IPS-18c (cell line): ENCODE results near the gene CLEC16A.
"Not testable (repeated sequence)": the region's sequence is repeated elsewhere in the genome, so short reads cannot be mapped to it uniquely, and the experiment has no call there.

Source experiments
- H3K4me3 ChIP-seq: 2 replicates; pipeline ENCODE4 v1.7.0; 2013; ENCODE audit warnings: low read depth, mild to moderate bottlenecking, low read length, moderate library complexity; ENCODE audit not compliant: insufficient read depth
- H3K9me3 ChIP-seq: one replicate; pipeline ENCODE4 v1.6.1; 2013; ENCODE audit warnings: mild to moderate bottlenecking, low read length, moderate library complexity; ENCODE audit not compliant: control insufficient read depth, insufficient read depth

CLEC16A gene

DNA sequence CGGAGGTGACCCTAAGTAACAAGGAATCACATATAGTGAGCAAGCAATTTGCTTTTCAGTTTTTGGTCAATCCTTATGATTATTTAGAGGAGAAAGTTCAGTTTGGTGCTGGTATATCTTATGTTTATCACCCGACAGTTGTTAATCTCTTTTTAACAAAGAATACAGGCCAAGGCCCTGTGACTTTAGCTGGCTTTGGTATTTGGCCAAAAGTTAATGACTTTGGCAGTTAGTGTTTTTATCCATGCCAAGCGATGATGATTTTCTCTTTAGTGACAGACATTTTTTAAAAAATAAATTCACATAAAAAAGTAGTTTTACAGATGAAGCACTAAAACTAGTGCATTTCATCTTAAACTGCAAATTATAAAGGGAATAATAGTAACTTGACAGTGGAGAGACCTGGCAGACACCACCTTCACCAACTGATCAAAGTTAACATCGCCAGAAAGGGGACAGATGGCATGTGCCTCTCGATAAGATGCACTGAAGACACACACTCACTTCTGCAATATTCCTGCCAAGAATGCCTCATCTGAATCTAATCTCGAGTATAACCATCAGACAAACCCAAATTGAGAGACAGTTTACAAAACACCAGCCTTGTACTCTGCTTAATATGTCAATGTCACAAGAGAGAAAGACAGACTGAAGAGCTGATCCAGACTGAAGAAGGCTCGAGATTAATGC lies 9.0 kb upstream of the CLEC16A start:
- H3K4me3 ChIP-seq = no peak overlapping the region
- H3K9me3 ChIP-seq = no peaks in the 10 kb centered on the region

DNA sequence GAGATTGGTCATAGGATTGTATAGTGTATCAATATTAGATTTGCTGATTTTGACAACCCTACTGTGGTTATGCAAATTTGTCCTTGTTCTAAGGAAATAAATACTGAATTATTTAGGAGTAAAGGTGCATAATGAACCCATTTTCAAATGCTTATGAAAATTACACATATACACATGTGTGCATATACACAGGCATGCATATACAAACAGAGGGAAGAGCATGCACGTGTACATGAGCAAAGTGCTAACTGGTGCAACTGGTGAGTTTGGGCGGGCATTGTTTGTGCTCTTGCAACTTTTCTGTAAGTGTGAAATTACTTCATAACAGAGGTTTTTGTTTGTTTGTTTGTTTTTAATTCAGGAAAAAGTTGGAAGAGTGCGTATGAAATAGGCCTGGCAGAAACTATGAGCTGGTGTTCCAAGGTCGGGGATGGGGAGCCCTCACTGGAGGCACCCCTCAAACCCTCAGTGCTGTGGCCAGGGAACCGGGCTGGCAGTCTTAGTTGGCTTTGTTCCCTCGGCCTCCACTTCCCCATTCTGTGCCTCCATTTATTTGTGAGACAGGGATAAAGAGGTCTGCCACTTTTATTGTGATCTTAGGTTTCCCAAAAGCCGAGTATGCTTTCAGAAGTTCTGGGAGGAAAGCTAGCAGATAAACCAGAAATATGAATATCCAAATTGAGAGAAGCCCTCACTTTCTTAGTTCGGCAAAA lies 7.9 kb upstream of the CLEC16A start:
- no peaks in the 10 kb centered on the region for H3K9me3 ChIP-seq
- no peak overlapping the region for H3K4me3 ChIP-seq

DNA sequence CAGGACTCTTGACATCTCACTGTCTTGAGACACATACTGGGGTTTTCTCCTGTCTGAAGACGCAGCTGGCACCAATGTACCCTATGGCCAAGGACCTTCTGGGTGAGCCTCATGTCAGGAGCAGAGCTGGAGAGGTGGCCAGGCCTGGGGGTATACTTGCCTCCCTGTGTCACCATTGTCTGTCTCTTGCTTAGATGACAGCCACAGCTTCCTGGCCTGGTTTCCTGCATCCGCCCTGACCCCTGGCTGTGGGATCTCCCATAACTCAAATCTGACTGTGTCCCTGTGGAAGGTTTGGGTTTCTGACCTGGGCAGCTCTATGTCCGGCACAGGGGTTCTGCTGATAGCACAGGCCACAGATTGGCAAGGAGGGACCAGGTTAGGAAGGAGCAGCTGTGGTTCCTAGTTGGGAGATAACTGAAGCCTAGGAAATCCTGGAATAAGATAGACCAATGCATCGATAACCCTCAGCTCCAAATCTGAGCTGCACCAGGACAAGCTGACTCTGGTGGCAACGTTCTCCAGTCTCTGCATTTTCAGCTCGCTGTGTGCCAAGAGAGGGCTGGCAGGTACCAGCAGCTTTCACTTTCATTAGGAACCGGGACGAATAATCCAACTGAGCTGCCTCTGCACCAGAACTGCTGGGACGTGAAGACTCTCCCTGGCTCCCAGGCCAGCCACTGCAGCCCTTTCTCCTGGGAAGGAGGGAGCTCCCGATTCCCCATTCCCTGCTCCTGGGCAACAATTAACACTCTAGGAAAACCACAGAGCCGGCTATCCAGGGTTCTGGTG lies 7.1 kb upstream of the CLEC16A start:
- no peaks in the 10 kb centered on the region for H3K9me3 ChIP-seq
- H3K4me3 ChIP-seq = no peak overlapping the region

DNA sequence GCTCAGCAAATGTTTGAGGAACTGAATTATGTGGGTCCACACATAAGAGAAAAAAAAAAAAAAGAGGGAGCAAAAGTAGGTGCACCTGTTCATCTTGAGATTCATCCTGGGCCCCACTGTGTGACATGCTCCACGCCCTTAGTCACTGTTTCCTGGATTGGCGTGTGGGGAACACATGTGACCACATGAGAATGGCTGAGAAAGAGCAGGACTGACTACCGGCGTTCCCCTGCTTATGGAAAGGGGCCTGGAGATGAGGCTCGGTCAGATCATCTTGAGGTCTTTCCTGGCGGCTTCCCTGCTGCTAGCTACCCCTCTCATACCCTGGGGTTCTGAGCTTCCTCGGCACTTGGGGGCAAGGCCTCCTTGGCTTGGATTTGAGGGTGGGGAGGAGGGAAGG lies 6.0 kb upstream of the CLEC16A start:
- H3K9me3 ChIP-seq = no peaks in the 10 kb centered on the region
- no peak overlapping the region for H3K4me3 ChIP-seq

DNA sequence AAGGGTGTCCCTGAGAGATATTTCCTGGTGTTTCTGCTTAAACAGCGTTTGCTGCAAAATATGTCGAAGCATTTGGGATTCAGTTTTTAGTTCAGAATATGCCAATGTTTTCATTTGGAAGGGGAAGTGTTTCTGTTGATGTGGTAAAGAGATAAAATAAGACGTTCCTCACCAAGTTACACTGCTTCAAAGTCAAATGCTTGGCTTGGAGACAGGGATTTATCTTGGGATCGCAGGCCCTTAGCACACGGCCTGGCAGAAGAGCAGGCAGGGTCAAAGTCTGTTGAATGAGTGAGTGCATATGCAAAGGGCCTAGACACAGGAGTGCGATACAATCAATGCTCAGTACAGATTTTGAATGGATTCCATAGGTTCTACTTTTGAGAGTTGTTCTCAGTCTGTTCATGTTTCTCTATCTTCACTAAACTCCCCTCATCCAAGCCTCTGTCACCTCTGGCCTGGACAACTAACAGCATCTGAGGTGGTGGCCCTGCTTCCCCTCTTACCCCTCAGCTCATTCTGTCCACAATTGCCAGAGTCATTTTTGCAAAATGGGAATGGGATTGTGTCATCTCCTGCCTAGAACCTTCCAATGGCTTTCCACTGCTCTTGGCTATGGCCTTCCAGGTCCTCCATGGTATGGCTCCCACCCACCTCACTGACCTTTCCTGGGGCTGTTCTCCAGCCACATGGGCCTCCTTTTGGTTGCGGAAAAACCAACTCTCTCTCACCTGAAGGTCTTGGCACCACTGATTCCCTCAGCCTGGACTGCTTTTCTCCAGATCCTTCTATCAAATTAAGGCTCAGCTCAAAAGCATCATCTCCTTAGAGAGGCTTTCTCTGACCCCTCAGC lies 5.3 kb upstream of the CLEC16A start:
- Histone ChIP-seq H3K4me3 (no peak overlapping the region), H3K9me3 (no peaks in the 10 kb centered on the region)

DNA sequence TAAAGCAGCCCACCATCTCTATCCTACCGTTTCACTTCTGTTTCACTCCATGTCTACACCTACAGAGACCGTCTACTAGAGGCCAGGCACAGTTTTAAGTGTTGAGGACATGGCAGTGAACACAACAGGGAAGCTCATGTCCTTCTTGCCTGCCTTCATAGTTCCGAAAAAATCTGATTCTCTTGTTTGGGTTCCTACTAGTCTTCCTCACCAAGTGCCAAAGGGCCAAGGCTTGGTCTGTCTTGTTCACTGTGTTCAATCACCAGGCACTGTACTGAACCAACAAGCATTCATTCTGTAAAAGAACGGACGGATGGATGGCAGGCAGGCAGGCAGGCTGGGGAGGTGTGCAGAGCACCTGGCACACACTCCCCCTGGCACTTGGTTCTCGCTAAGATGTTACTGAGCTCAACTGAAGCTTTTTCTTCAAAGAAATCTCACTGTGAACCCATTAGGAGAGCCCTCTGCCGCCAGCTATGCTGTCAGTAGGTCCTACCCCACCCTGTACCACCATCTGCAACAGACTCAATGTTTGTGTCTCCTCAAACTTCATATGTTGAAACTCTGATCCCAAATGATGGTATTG lies 4.6 kb upstream of the CLEC16A start:
- H3K4me3 ChIP-seq = no peak overlapping the region
- no peaks in the 10 kb centered on the region for H3K9me3 ChIP-seq

DNA sequence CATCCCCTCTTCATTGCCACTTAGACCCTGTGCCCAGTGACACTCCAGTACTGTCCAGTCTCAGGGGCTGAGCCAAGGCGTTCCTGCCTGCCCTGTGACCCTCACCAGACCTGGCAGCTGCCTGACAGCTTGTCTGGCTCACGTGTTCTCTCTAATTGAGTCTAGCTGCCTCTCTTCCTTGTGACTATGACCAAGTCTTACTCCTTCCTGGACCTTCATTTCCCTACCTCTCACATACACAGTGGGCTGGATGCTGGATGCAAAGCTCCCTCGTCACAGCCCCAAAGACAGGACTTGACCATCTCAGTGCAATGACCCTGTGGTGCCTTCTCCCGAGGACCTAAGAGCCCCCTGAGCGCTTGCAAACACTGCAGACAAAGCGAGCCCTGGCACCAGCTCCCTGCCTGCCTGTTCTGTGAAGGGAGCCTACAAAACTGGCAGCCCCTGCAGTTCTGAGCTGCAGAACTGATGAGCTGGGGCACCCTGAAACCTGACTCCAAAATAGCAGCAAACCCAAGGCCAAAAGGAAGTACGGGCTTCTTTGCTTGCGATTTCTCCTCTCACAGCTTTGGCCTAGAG lies 3.8 kb upstream of the CLEC16A start:
- H3K9me3 ChIP-seq = no peaks in the 10 kb centered on the region
- H3K4me3 ChIP-seq = peak overlapping the region; percentile 75

DNA sequence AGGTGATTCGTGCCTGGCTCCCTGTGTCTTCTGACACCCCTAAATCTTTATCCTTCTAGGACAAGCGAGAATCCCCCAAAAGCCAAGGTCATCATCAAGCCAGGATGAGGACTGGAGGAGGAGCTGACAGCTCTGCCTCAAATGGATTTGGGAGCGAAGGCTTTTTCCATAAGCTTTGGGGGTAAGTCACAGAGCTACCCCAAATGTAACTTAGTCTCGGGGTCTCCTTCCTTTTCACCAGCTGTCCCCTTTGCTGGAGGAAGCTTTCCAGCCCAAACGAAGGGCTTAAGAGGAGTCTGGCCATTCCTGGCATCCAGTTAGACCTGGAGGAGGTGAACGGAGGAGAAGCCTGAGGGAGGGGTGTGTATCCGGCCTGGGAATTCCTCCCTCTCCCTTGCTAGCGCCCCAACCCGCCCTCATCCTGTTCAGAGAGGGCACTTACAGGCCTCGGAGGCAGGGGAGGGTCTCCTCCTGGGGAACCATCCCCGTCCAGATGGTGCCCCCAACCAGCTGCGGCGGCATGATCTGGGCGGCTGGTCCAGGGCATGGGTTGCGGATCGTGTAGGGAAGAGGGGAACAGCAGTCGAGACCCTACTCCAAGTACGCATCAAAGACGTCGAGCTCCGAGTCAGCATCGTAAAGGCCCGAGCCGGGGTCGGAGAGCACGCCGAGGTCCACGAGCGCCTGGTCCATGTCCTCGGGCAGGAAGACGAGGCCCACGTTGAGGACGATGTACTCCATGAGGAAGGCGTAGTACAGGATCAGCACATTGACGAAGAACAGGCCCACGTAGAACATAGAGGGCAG lies 3.0 kb upstream of the CLEC16A start:
- Histone ChIP-seq H3K9me3 (no peaks in the 10 kb centered on the region), H3K4me3 (peak overlapping the region; percentile 75)

DNA sequence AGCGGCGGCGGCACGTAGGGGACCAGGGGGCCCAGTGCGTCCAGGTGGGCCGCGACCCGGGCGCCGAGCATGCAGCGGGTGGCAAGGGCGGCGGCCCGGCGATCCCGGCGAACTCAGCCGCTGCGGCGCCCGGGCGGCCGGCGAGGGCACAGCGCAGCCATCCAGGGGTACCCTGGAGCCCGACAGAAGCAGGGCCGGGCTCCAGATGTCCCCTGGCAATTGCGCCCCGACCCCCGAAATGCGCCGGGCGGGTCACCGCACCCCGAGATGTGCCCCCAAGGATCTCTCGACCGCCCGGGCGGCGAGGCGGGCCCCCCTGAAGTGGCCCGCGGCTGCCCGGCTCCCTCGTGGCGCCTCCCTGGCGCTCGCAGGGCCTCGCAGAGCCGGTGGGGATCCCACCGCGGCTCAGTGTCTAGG lies 2.4 kb upstream of the CLEC16A start:
- H3K4me3 ChIP-seq = peak overlapping the region; percentile 75
- H3K9me3 ChIP-seq = not testable (repeated sequence)

DNA sequence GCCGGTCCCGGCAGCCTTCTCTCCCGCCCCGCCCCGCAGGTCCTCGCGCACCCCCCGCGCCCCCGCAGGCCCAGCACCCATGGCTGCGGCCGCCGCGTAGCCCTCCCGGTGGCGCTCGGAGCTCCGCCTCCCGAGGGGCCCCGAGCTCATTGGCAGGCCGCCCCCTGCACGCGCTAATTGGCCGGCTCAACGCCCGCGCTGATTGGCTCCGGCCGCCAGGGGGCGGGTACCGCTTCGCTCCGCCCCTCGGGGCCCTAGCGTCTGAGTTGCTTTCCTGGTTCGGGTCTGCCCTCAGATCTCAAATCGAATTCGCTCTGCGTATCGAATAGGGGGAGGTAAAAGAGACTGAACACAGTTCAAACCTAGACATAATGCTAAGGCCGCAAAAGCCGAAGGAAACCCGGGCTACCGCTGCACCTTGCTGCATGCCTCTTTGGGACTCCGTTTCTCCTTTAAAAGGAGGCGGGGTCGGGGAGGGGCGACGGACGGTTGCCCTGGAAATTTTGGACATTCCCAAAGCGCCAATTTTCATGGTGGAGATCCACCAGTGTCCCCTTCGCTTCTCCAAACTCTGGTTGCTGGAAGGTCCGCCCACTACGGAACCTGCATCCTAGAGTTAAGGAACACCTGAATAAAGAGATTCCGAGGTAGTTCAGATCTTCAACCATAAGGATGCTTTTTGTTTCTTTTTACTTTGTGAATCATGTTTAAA lies 1.9 kb upstream of the CLEC16A start, which contains the start of gene DEXI:
Gene DEXI (minus strand): TSS at position 117 of the 712 bp plus-strand sequence. CDS start 463 bp downstream, outside the sequence.
- Histone ChIP-seq H3K4me3 (peak within 1 kb of the TSS; percentile 75), H3K9me3 (no peaks in the 10 kb centered on the region)

DNA sequence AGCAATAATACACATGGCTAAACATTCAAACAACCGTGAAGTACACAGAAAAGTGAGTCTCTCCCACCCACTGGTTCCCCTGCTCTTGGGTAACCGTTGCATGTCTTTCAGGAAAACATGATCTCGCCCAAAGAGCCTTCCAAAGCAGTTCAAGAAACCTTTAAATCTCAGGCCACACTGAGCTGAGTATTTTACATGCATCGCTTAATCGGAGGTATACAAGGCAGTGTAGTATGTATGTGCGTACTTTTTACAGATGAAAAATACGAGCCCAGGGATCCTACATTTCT lies 1.4 kb upstream of the CLEC16A start:
- Histone ChIP-seq H3K9me3 (no peaks in the 10 kb centered on the region), H3K4me3 (peak overlapping the region; percentile 75; the same call in 1 of the 2 replicates)

DNA sequence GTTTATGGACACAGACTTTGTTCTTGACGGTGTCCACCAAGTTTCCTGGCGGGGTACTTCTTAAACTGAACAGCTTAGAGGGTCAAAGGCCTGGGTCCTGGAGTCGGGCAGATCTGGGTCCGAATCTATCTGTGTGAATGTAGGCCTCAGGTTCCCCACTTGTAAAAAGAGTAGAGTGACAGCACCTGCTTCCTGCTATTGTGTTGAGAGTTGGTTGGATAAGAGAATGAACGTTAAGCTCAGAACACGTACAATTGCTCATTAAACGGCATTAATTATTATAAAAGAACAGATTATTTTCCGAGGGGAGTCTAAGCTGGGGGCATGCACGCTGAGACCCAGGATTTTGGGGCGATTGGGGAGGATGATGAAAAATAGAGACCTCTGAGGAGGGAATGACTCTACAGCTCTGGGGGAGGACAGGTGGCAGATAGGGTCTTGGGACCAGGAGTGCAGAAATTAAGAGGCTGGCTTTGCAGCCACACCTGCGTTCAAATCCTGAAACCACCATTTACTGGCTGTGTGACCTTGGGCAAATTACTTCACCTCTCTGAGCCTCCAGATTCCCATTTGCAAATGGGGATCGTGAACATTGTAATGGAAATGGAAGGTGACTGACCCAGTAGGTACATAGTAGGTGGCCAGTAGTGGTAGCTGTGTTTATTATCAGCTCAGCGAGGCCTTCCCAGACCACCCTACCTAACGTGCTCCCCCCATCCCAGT lies 862 bp downstream of the CLEC16A start:
- H3K9me3 ChIP-seq = no peaks in the 10 kb centered on the region
- H3K4me3 ChIP-seq = peak overlapping the region; percentile 86

DNA sequence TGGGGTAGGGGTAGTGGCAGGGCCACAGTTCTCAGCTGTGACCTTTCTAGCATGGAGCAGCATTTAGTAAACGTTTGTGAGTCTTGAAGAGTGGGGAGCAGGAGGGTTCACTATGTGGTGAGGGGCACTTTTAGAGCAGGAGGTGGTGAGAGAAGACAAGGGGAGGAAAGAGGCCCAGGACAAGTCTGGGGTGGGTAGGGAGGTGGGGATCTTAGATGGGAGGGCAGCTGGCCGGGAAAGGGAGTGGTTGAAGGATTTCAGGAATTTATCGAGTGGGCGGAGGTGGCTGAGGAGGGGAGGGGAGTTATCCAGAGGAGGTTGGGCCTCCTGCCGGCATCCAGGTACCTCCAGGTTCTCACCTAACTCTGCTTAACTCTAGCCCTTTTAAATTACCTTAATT lies 1.9 kb downstream of the CLEC16A start:
- Histone ChIP-seq H3K9me3 (no peaks in the 10 kb centered on the region), H3K4me3 (no peak overlapping the region; the same call in 1 of the 2 replicates)

DNA sequence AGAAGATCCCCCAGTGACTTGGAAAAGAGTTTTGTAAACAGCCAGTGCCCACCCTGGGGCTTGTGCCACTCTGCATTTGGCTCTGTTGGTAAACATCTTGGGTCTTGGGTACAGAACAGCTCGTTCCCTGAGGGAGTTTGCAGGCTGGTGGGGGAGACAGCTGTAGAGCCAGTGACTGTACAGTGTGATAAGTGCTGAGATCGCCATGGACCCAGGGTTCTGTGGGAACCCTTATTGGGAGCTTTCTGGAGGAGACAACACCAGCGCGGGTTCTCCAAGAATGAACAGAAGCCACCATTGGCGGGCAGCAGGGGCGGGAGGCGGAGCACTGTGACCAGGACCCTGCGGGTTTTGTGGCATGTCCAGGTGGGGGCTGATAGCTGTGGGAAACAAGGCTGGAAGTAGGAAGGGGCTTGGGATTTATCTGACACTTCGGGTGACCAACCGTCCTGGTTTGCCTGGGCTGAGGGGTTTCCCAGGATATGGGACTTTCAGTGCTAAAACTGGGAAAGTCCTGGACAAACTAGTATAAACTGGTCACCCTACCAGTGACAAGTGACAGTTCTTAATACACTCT lies 2.9 kb downstream of the CLEC16A start:
- Histone ChIP-seq H3K9me3 (no peaks in the 10 kb centered on the region), H3K4me3 (0 out of 2 replicates have a peak overlapping the region, but pooled peaks have one; percentile 2)
